Vagina (tissue), 2 donors: ENCODE data around the gene GORASP2.

Experiments used
- POLR2A ChIP-seq, 2 donors: fragments of 450-650 bp; IDR thresholded peaks; one replicate each; pipeline ENCODE4 v1.6.1; 2017; ENCODE audit warnings: antibody characterized with exemption in 2 of 2, mild to moderate bottlenecking in 2 of 2, moderate library complexity in 2 of 2
- POLR2AphosphoS5 ChIP-seq, 2 donors: sonication (generic); formaldehyde crosslinking; IDR thresholded peaks; one replicate each; pipeline ENCODE4 v1.9.0; 2017; ENCODE audit warnings: antibody characterized with exemption in 2 of 2, mild to moderate bottlenecking in 2 of 2, low read depth in 1 of 2; ENCODE audit not compliant: insufficient read depth in 1 of 2
- TF ChIP-seq, protein P1 (sequence below), 3 experiments: fragments of 450-650 bp in 2 of 3; fragments of 200-600 bp in 1 of 3; sonication (generic) in 1 of 3; IDR thresholded peaks; one replicate each; pipeline ENCODE4 v1.5.1; 2017 to 2019; ENCODE audit warnings: antibody characterized with exemption in 3 of 3, mild to moderate bottlenecking in 2 of 3, moderate library complexity in 2 of 3

DNA sequence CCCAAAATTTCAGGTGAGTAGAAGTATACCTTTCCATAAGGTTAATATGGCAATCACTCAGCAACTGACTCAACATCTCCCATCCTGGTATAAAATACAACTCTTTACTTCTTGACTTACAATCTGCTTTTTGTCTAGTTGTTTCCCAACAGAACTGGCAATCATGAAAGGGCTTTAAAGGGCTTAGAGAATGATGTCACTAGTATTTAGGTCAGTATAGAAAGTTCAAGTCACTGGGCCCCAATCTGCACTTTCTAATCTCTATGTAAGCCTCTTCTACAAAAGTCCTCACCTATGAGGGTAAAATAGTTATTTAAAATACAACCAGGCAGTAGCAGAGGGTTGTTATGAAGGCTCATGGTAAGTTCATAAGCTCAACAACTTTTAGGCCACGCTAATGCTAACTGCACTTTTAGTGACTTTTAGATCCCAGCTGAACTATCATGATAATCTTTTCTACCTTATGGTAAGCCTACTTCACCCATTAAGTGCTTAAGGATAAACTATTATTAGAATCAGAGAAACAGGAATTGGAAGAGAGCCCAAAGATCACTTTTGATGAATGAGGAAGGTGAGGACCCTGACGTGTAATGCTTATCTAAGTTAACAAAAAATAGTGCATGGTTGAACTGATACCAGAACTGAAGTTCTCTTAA lies 79.6 kb downstream of the GORASP2 start:
- TF ChIP-seq POLR2A (IDR thresholded peaks at IDR 0.05) (no peak), POLR2AphosphoS5 (IDR thresholded peaks at IDR 0.05; ENCODE audit: insufficient read depth in 1 of 2, low read depth in 1 of 2) (no peak)
- TF ChIP-seq, protein P1, sequence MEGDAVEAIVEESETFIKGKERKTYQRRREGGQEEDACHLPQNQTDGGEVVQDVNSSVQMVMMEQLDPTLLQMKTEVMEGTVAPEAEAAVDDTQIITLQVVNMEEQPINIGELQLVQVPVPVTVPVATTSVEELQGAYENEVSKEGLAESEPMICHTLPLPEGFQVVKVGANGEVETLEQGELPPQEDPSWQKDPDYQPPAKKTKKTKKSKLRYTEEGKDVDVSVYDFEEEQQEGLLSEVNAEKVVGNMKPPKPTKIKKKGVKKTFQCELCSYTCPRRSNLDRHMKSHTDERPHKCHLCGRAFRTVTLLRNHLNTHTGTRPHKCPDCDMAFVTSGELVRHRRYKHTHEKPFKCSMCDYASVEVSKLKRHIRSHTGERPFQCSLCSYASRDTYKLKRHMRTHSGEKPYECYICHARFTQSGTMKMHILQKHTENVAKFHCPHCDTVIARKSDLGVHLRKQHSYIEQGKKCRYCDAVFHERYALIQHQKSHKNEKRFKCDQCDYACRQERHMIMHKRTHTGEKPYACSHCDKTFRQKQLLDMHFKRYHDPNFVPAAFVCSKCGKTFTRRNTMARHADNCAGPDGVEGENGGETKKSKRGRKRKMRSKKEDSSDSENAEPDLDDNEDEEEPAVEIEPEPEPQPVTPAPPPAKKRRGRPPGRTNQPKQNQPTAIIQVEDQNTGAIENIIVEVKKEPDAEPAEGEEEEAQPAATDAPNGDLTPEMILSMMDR (IDR thresholded peaks at IDR 0.05): no peak
